Activated CD4-positive, alpha-beta T cell treated with anti-CD3 and anti-CD28 coated beads, Interleukin-2, amount 10 ng/mL, durations not matched to agents 7 days and 5 days (primary cell): ENCODE results near the gene RPS23. TPM values are rescaled to one million over a fixed set of nuclear protein-coding genes. Genes with fewer than 3 reads are reported as not detected.

Experiments
- CTCF ChIA-PET: fragments of 350-600 bp; sonication (Branson Sonifier 250); formaldehyde crosslinking; loops from one replicate; lab custom pipeline; 2021; ENCODE audit warnings: antibody characterized with exemption; lab: Charles Lee
- POLR2A ChIA-PET: fragments of 350-600 bp; sonication (Branson Sonifier 250); formaldehyde crosslinking; loops from one replicate; lab custom pipeline; 2021; ENCODE audit warnings: antibody characterized with exemption; lab: Charles Lee
- DNase-seq: peaks from one replicate; pipeline ENCODE4 v3.0.0-alpha.2; 2020
- H3K27ac Mint-ChIP-seq: one replicate; pipeline ENCODE4 v1.8.0; 2021; ENCODE audit warnings: mild to moderate bottlenecking, moderate library complexity, mixed read lengths
- H3K27me3 Mint-ChIP-seq: one replicate; pipeline ENCODE4 v1.8.0; 2021; ENCODE audit warnings: mixed read lengths
- H3K36me3 Mint-ChIP-seq: one replicate; pipeline ENCODE4 v1.8.0; 2021; ENCODE audit warnings: low read depth, mixed read lengths
- H3K4me1 Mint-ChIP-seq: one replicate; pipeline ENCODE4 v1.8.0; 2021; ENCODE audit warnings: mixed read lengths
- H3K4me3 Mint-ChIP-seq: one replicate; pipeline ENCODE4 v1.8.0; 2021; ENCODE audit warnings: mild to moderate bottlenecking, moderate library complexity, mixed read lengths
- H3K9me3 Mint-ChIP-seq: one replicate; pipeline ENCODE4 v1.8.0; 2021; ENCODE audit warnings: mixed read lengths
- total RNA-seq, 2 experiments: library from RNA; stranded (reverse); gene quantifications; one replicate each; pipeline ENCODE4 v1.2.3, GENCODE V29; 2021

The RPS23 gene
- 1,000 to 10,000 TPM; 2,100 to 2,217 TPM for total RNA-seq

DNA sequence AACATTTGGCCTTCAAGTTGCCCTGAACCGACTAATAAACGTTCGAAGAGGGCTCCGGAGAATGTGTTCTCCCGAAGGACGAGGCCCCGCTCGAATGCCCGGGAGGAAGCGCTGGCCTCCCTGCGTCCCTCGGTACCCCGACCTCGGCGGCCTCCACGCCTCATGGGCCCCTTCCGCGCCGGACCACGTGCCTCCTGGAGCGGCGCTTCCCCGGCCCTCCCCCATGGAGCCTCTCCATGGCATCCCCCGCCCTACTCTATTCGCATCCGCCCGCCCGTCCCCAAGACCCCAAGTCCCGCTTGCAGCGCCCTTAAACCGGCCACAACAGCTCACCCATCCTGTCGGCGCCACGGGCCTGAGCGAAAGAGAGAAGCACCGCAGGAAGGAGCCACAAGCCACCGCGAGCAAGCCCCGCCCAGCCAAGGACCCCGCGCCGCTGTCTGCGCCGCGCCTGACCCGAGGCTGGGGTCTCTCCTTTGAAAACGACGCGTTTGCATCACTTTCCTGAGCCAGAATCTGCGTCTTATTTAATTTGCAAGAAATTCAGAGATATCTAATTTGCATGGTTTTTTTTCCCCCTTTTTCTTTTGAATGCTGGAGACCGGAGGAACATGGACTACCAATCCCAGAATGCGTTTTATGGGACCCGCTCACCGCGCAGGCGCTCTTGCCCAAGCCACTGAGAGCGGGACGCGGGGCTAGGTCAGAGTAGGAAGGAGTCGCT is at the start of gene RPS23:
RPS23 (minus strand) TSS at position 368 of the 724 bp plus-strand sequence; CDS start at position 337, 31 bp downstream.
- Mint-ChIP-seq H3K36me3 (peaks cover 42% of the 10 kb centered on the region), H3K27ac (peak within 1 kb of the TSS; percentile 100), H3K27me3 (no peaks in the 10 kb centered on the region), H3K4me3 (peak within 1 kb of the TSS; percentile 89), H3K9me3 (no peaks in the 10 kb centered on the region), H3K4me1 (peaks cover 42% of the 10 kb centered on the region)
- POLR2A ChIA-PET, result interaction anchor here (0.6 kb wide), 2 partner anchors 79 to 1372 kb away, joined by 3 read pairs; no protein-coding TSS in a partner anchor
- CTCF ChIA-PET, result interaction anchor here (0.7 to 1.0 kb wide), 2 partner anchors 22 to 978 kb away, joined by 3 read pairs; no protein-coding TSS in a partner anchor
- DNase-seq, result peak; percentile 89

DNA sequence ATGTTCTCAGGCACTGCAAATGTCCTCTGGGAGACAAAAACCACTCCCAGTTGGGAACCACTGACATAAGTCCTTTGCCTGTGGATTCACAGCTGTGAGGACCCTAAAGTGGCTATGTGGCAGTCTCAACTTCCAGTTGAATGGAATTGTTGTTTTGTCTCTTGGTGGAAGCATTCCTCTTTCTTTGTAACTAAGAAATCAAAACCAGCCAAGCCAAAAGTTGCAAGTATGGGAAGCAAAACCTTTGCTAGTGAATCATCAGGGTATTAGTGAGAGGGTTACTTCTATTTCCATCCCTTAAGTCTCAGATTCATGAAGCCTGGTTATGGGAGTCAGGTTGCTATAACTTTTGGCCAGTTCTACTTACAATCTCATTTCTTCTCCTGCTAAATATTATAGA is 49.8 kb upstream of the RPS23 start:
- H3K9me3 Mint-ChIP-seq, result no peaks in the 10 kb centered on the region
- H3K4me3 Mint-ChIP-seq, result no peak overlapping the region
- DNase-seq, result no peak
- ChIA-PET POLR2A (no interaction called here), CTCF (interaction anchor here (0.6 kb wide), 1 partner anchor 11 kb away, joined by 3 read pairs; no protein-coding TSS in a partner anchor)
- H3K27me3 Mint-ChIP-seq, result peaks cover 11% of the 10 kb centered on the region
- H3K36me3 Mint-ChIP-seq, result no peaks in the 10 kb centered on the region
- H3K27ac Mint-ChIP-seq, result no peak overlapping the region
- H3K4me1 Mint-ChIP-seq, result no peaks in the 10 kb centered on the region

DNA sequence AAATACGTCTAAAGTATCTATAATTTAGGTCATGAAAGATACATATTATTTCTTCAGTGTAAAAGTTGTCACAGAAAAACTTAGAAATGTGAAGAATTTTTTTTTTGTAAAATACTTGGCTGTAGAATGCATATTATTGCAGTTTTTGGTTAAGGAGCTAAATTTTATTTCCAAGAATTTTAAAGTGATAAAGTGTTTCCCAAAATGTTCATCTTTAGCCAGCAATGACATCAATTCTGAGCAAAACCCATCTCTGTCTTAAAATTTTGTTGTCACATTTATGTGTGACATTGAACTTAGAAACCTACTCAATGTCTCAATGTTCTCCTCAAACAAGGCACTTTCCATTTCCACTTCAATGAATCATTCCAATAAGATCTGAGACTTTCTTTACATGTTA is 47.8 kb upstream of the RPS23 start:
- no peak for DNase-seq
- CTCF ChIA-PET, result no interaction called here
- H3K9me3 Mint-ChIP-seq, result no peaks in the 10 kb centered on the region
- peaks cover 19% of the 10 kb centered on the region for H3K27me3 Mint-ChIP-seq
- POLR2A ChIA-PET, result no interaction called here
- no peak overlapping the region for H3K4me3 Mint-ChIP-seq
- no peaks in the 10 kb centered on the region for H3K4me1 Mint-ChIP-seq
- H3K27ac Mint-ChIP-seq, result no peak overlapping the region
- no peaks in the 10 kb centered on the region for H3K36me3 Mint-ChIP-seq

DNA sequence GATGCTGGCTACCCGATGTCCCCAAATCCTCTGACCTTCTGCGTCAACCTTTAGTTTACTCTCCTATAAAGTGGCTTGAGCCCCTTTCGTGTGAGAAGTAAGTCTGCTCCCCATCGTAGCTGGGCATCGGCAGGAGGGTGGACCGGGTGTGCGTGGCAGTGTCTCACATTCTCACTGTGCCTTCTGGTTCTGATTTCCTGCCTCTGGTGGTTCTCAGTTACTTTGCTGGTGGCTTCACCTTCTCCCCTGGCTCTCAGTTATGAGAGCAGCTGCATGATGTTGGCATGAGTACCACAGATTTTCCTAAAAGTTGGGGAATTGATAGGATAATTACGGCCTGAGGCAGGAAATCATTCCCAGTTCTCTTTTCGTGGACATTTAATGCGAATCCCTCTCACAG is 47.0 kb upstream of the RPS23 start:
- Mint-ChIP-seq H3K27me3 (peaks cover 16% of the 10 kb centered on the region), H3K27ac (no peak overlapping the region), H3K36me3 (no peaks in the 10 kb centered on the region), H3K4me3 (no peak overlapping the region), H3K9me3 (no peaks in the 10 kb centered on the region), H3K4me1 (no peaks in the 10 kb centered on the region)
- no peak for DNase-seq
- ChIA-PET CTCF (interaction anchor here (0.5 kb wide), 1 partner anchor 643 kb away, joined by 5 read pairs; no protein-coding TSS in a partner anchor), POLR2A (no interaction called here)

DNA sequence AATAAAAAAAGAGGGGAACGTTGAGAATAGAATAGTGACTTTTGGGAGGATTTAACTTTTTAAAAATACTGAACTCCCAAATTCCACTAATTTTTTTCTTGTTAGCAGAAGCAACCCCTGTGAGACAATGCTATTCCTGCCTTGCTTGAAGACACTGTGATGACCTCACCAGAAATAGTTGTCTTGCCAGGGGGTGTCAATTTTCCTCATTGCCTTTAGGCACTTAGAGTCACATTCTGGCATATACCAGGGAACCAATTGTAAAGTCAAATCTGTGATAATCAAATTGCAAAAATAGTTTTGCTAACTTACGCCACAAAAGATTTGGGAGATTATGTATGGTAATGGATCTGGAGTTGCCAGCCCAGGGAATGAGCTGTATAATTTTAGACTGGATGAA is 42.8 kb upstream of the RPS23 start:
- no peak overlapping the region for H3K27ac Mint-ChIP-seq
- ChIA-PET POLR2A (no interaction called here), CTCF (no interaction called here)
- no peak for DNase-seq
- H3K27me3 Mint-ChIP-seq, result peaks cover 22% of the 10 kb centered on the region
- H3K9me3 Mint-ChIP-seq, result no peaks in the 10 kb centered on the region
- no peaks in the 10 kb centered on the region for H3K36me3 Mint-ChIP-seq
- no peaks in the 10 kb centered on the region for H3K4me1 Mint-ChIP-seq
- no peak overlapping the region for H3K4me3 Mint-ChIP-seq

DNA sequence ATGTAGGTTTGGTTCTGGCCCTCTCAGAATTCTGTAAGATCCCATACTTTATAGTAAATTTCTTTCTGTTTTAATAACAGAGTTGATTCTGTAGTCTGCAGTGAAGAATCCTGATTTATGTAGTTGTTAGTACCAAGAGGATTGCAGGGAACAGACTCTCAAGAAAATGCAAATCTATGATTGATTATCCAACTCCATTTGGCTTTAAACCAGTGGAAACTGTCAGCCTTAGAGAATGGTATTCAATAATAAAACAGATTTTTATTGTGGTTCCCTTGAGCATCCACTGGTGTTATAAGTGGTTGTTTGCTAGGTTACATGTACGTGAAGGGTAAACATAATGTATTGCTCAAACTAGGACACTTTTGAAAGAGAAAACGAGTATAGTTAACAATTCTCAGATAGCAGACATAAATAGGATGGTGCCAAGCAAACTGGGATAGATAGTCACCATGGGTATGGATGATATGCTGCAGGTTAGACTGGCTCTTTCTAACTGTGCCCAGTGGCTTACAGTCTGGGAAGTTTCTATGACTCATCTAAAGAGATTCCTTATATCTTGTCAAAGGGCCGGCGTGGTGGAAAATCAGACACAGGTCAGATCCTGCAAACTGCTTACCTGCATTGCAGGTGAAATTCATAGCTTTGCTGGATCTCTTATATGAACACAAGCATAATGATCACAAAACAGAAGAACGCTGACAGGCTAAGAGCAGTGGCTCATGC is 41.7 kb upstream of the RPS23 start:
- Mint-ChIP-seq H3K9me3 (no peaks in the 10 kb centered on the region), H3K27ac (no peak overlapping the region), H3K4me3 (no peak overlapping the region), H3K36me3 (no peaks in the 10 kb centered on the region), H3K4me1 (no peaks in the 10 kb centered on the region), H3K27me3 (peaks cover 22% of the 10 kb centered on the region)
- DNase-seq, result no peak
- CTCF ChIA-PET, result interaction anchor here (0.6 kb wide), 1 partner anchor 846 kb away, joined by 3 read pairs; no protein-coding TSS in a partner anchor
- POLR2A ChIA-PET, result no interaction called here

DNA sequence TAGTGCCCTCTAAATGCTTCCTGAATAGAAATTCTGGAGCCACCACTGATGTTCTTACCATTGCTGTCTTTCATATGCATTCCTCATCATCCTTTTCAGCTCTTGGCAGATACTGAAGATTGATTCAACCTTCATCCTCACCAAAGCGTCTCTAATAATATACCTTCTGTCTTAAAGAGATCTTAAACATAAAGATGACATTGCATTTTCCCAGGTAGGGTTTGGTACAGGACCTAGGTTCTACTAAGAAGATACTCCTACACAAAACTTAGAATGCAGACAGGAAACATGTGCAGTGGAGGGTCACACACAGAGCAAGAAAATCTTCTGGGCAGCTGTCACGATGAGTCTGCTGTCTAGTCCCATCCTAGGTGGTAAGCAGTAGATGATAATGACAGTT is 41.0 kb upstream of the RPS23 start:
- no peaks in the 10 kb centered on the region for H3K4me1 Mint-ChIP-seq
- no peak overlapping the region for H3K27ac Mint-ChIP-seq
- no peaks in the 10 kb centered on the region for H3K9me3 Mint-ChIP-seq
- ChIA-PET CTCF (interaction anchor here (0.6 kb wide), 1 partner anchor 847 kb away, joined by 3 read pairs; no protein-coding TSS in a partner anchor), POLR2A (no interaction called here)
- H3K36me3 Mint-ChIP-seq, result no peaks in the 10 kb centered on the region
- peaks cover 22% of the 10 kb centered on the region for H3K27me3 Mint-ChIP-seq
- H3K4me3 Mint-ChIP-seq, result no peak overlapping the region
- DNase-seq, result no peak

DNA sequence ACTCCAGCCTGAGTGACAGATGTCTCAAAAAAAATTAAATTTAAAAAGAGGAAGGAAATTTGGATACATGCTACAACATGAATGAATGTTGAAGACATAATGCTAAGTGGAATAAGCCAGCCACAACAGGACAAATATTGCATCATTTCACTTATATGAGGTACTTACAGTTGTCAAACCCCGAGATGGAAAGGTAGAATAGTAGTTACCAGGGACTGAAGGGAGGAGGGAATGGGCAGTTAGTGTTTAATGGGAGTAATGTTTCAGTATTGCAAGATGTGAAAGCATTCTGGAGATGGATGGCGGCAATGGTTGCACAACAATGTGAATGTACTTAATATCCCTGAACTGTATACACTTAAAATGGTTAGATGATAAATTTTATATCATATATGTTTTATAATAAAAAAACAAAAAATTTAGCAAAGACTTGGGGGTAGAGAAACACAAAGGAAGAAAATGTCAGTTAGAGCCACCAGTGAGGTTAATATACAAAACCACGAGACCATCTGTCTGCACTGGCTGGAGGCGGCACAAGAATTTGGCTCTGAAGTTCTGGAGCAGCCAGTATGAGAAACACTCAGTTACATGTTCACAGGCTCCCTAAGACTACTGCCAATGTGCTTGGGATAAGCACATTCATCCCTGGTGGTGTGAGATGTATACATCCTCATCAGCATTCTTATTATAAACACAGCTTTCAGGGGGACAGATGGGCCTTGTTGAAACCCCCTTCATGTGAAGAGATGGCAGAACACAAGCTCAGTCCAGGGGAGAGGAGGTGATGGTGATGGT is 37.0 kb upstream of the RPS23 start:
- Mint-ChIP-seq H3K9me3 (no peaks in the 10 kb centered on the region), H3K36me3 (no peaks in the 10 kb centered on the region), H3K4me3 (no peak overlapping the region), H3K4me1 (no peaks in the 10 kb centered on the region), H3K27ac (no peak overlapping the region), H3K27me3 (peaks cover 8% of the 10 kb centered on the region)
- POLR2A ChIA-PET, result no interaction called here
- no peak for DNase-seq
- CTCF ChIA-PET, result no interaction called here

DNA sequence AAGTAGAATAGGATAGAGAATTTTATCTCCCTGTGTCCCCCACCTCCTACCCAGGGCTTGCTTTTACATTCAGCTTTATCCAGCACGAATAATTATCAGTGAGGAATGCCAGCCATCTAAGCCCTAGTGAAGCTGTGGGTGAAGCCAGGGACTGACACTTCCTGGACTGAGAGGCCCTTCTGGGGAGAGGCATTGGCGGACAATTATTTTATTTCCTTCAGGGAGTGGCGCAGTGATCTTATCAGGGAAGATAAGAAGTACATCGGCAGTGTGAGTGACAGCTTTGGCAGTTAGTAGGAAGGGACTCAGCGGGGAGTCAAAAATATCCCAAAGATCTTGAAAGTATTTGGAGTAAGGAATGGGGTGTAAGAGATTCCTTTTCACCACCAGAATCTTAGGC is 34.9 kb upstream of the RPS23 start:
- ChIA-PET POLR2A (no interaction called here), CTCF (no interaction called here)
- Mint-ChIP-seq H3K4me3 (no peak overlapping the region), H3K27me3 (peaks cover 1% of the 10 kb centered on the region), H3K4me1 (no peaks in the 10 kb centered on the region), H3K36me3 (peaks cover 5% of the 10 kb centered on the region), H3K27ac (no peak overlapping the region), H3K9me3 (peaks cover 4% of the 10 kb centered on the region)
- DNase-seq, result no peak

DNA sequence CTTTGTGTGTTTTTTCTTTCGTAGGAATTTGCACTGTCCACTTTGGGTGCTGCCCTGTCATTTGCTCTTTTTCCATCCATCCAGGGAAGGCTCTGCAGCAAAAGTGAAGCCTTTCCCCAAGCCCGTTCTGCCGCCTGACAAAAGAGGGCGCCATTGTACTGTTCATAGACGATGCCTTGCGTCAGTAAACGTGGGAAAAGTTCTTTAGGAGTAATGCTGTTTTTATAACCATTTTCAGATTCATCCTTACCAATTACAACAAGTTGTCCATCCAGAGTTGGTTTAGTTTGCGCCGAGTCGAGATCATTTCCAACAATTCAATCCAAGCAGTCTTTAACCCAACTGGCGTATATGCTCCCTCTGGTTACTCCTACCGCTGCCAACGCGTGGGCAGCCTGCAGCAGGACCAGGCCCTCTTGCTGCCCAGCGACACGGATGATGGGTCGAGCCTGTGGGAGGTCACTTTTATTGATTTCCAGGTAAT is 34.3 kb upstream of the RPS23 start:
- ChIA-PET CTCF (interaction anchor here (0.6 kb wide), 1 partner anchor 1571 kb away, joined by 3 read pairs; no protein-coding TSS in a partner anchor), POLR2A (no interaction called here)
- Mint-ChIP-seq H3K9me3 (peaks cover 4% of the 10 kb centered on the region), H3K27ac (no peak overlapping the region), H3K36me3 (peaks cover 5% of the 10 kb centered on the region), H3K4me1 (no peaks in the 10 kb centered on the region), H3K27me3 (no peaks in the 10 kb centered on the region), H3K4me3 (no peak overlapping the region)
- peak; percentile 56 for DNase-seq

DNA sequence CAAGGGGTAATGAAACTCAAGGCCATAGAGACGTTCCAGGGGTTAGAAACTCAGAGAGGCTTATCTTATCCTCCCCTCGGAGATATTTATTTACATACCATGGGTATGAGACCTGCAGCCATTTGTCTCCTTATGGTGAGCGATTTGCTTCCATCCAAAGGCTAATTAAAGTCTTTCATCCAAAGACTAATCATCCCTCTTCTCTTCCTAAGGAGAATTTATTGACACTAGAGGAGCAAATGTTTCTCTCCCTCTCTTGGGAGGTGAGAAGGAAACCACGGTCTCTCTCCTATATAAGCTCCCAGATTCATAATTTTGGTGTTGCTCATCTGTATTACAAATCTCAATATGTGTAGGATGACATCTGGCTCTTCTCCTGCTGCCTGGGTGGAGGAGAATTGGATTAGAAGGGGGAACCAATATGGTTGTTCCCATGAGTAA is 31.0 kb upstream of the RPS23 start:
- CTCF ChIA-PET, result no interaction called here
- Mint-ChIP-seq H3K4me3 (no peak overlapping the region), H3K36me3 (peaks cover 7% of the 10 kb centered on the region), H3K27me3 (no peaks in the 10 kb centered on the region), H3K27ac (no peak overlapping the region), H3K9me3 (peaks cover 4% of the 10 kb centered on the region), H3K4me1 (no peaks in the 10 kb centered on the region)
- DNase-seq, result no peak
- POLR2A ChIA-PET, result no interaction called here

DNA sequence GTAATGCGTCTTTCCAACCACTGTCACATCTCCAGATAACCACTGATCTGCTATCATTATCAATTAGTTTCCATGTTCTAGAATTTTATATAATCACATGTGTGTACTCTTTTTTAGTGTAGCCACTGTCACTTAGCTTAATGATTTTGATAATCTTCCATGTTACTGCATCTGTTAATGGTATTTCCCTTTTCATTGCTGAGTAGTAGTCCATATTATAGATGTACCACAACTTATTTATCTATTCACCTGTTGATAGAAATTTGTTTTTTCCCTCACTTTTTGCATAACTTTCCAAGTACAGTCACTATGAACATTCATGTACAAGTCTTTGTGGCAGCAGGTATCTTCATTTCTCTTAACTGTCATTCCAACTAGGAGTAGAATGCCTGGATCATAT is 30.3 kb upstream of the RPS23 start:
- CTCF ChIA-PET, result no interaction called here
- H3K27me3 Mint-ChIP-seq, result no peaks in the 10 kb centered on the region
- H3K4me3 Mint-ChIP-seq, result no peak overlapping the region
- peaks cover 4% of the 10 kb centered on the region for H3K9me3 Mint-ChIP-seq
- no peak overlapping the region for H3K27ac Mint-ChIP-seq
- H3K4me1 Mint-ChIP-seq, result no peaks in the 10 kb centered on the region
- H3K36me3 Mint-ChIP-seq, result peaks cover 7% of the 10 kb centered on the region
- POLR2A ChIA-PET, result no interaction called here
- DNase-seq, result no peak
